GM18951 (cell line): Measurements from ENCODE around the gene HDAC4.

Experiments used
- POLR2A ChIP-seq: IDR thresholded peaks from 4 replicates; pipeline ENCODE4 v1.6.1; 2011; ENCODE audit warnings: mild to moderate bottlenecking; ENCODE audit not compliant: insufficient read length, insufficient read depth; ENCODE audit errors: extremely low read depth
- in situ Hi-C: fragments of 300-500 bp; cut with MboI; formaldehyde crosslinking; loops from one replicate; pipeline ENCODE4 v1.12.0; 2022; ENCODE audit warnings: low sequenced_read_pairs, mixed read lengths, inconsistent platforms; ENCODE audit not compliant: unreplicated experiment

Gene HDAC4

GRCh38 chr2:239192975-239193374, 207.8 kb downstream of the HDAC4 start:
- in situ Hi-C loops = no loop called here
- no peak for TF ChIP-seq POLR2A

GRCh38 chr2:239192456-239192855, 208.4 kb downstream of the HDAC4 start:
- in situ Hi-C loops = no loop called here
- TF ChIP-seq POLR2A = no peak

- in situ Hi-C loops = no loop called here
- no peak for TF ChIP-seq POLR2A
These were observed 209.6 kb downstream of the HDAC4 start for GRCh38 chr2:239190921-239191885.

GRCh38 chr2:239190361-239190760, 210.5 kb downstream of the HDAC4 start:
- in situ Hi-C loops = no loop called here
- TF ChIP-seq POLR2A = no peak

GRCh38 chr2:239189711-239190131, 211.1 kb downstream of the HDAC4 start:
- TF ChIP-seq POLR2A = no peak
- in situ Hi-C loops = no loop called here

DNA sequence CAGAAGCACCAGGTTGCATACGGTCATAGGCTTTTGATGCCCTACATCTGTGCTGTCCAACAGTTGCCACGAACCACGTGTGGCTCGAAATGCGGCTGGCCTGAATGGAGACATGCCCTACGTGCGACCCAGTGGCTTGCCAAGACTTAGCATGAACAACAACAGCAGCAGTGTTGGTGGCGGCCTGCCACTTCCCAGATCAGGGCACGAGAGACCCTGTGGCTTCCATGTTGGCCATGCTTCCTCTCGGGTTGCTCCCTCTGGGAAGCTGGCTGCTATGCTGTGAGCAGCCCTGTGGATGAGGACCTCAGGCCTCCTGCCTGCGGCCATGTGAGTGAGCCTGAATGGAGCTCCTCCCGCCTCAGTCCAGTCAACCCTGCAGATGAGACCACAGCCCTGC, 212.3 kb downstream of the HDAC4 start:
- in situ Hi-C loops = no loop called here
- no peak for TF ChIP-seq POLR2A

- in situ Hi-C loops = no loop called here
- no peak for TF ChIP-seq POLR2A
These were observed 213.2 kb downstream of the HDAC4 start for GRCh38 chr2:239187464-239188253.

DNA sequence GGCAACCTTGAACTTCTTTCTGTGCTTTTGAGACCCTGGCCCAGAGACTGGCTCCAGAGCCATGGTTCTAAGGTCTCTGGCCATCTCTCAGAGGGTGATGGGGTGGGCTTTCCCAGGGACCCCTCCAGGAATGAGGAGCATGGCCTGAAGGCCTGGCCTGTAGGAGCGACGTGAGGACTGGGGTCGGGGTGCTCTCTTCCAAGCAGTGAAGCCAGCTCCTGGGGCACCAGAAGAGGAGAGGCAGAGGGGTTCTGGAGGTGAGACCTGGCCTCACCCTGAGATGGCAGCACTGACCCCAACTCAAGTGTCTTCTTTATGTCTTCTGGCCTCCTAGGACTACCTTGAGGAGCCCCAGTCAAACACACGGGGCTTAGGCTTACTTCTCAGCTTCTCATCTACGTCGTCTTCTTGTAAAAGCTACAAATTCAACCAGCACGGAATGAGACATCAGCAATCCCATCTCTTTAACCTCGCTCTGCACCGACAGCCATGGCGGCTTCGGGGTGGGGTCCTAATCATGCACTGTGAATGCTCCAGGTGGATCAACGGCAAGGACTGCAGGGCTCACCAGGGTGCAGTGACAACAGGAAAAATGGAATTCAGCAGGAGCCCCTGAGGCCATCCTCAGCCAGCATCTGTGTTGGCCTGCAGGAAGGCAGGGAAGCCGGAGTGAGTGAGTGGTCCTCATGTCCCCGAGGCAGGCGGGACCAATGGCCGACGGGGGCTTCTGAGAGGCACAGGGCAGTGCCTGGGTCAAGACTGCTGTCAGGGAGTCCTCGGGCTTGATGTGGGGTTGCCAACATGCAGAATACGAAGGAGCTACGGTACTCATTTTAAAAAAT, 214.1 kb downstream of the HDAC4 start:
- TF ChIP-seq POLR2A = no peak
- in situ Hi-C loops = no loop called here

DNA sequence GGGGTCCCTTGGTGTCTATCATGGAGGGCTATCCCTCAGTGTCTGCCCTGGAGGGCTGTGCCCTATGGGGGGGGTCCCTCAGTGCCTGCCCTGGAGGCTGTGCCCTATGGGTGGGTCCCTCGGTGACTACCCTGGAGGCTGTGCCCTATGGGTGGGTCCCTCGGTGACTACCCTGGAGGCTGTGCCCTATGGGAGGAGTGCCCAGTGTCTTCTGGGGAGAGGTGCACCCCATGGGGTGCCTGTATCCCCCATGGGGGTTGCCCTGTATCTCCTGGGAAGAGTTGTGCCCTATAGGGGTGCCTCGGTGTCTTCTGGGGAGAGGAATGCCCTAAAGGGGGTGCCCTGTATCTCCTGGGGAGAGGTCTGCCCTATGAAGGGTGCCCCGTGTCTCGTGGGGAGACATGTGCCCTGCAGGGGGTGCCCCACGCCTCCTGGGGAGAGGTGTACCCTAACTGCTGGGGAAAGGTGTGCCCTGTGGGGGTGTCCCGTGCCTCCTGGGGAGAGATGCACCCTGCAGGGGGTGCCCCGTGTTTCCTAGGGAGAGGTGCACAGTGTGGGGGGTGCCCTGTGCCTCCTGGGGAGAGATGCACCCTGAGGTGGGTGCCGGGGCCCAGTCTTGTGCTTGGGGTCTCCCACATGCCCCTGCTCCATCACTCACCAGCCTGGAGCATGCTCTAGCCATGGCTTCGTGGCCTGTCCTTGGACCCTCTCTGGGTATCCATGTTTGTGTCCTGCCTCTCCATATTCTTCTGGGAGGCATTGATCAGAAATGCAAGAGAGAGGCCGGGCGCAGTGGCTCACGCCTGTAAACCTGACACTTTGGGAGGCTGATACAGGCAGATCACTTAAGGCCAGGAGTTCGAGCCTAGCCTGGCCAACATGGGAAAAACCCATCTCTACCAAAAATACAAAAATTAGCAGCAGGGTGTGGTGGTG, 215.6 kb downstream of the HDAC4 start:
- no peak for TF ChIP-seq POLR2A
- in situ Hi-C loops = no loop called here

- in situ Hi-C loops = no loop called here
- no peak for TF ChIP-seq POLR2A
These were observed 216.6 kb downstream of the HDAC4 start for GRCh38 chr2:239184179-239184578.

GRCh38 chr2:239182981-239183791, 217.6 kb downstream of the HDAC4 start:
- in situ Hi-C loops = no loop called here
- TF ChIP-seq POLR2A = no peak
